D341Med (cell line): ENCODE measurements around the gene SEL1L3.

ENCODE experiments used
- DNase-seq: peaks from one replicate; pipeline ENCODE4 v3.0.0; 2012; ENCODE audit warnings: low spot score

Gene SEL1L3

GRCh38 chr4:25847329-25847728 lies 15.5 kb downstream of the SEL1L3 start:
- DNase-seq = no peak

DNA sequence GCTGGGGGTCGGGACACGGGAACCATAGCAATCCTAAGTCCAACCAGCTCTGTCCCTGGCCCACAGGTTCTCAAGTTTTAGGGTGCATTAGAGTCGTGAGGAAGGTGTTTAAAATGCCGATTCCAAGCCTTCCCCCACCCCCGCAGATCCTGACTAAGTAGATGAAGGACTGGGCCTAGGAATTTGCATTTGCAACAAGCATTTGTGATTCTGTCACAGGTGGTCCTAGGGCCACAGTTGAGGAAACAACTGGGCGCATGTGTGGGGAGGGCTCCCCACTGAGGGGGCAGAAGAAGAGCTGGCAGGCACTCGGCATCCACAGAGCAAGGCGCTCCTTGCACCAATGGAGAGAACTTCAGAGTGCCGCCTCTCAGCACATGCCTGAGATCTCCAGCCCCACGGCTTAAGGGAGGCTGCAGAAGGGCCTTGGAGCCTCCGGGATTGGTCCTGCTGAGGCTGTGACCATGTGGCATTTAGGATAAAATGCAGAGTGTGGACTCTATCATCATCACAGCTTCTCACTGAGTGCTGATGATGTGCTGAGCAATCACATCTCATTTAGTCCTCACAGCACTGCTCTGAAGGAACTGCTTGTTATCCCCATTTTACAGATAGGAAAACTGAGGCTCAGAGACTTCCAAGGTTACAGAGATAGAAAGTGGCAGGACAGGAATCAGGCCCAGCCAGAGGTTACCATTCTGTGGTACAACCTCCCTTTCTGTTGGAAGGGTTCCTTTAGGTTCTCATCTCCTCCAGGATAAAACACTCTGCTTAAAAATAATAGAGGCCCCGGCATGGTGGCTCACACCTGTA lies 16.7 kb downstream of the SEL1L3 start:
- DNase-seq = no peak

- DNase-seq = no peak
Measured at GRCh38 chr4:25844961-25845712, 17.7 kb downstream of the SEL1L3 start.

- DNase-seq = no peak
Measured at GRCh38 chr4:25843340-25844097, 19.3 kb downstream of the SEL1L3 start.

GRCh38 chr4:25842229-25842845 lies 20.5 kb downstream of the SEL1L3 start:
- DNase-seq = peak; percentile 59

GRCh38 chr4:25839687-25840086 lies 23.1 kb downstream of the SEL1L3 start:
- DNase-seq = no peak

GRCh38 chr4:25839233-25839632 lies 23.6 kb downstream of the SEL1L3 start:
- DNase-seq = no peak

DNA sequence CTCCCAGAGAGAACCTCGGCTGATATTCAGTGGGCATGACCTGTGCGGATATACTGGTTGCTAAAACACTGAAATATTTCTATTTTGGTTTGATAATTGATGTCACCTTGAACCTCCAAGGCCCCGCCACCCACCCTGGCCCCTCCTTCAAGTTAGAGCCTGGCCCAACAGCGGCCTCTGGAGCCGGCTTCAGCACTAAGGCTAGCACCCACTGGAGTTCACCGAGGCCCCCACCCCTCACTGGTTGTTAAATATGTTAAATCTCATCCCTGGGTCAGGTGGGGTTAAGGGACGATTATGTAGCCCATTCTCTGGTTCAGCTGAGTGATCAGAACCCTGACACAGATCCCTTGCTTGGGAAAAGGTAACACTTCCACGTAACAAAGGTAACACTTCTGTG lies 24.3 kb downstream of the SEL1L3 start:
- DNase-seq = no peak

DNA sequence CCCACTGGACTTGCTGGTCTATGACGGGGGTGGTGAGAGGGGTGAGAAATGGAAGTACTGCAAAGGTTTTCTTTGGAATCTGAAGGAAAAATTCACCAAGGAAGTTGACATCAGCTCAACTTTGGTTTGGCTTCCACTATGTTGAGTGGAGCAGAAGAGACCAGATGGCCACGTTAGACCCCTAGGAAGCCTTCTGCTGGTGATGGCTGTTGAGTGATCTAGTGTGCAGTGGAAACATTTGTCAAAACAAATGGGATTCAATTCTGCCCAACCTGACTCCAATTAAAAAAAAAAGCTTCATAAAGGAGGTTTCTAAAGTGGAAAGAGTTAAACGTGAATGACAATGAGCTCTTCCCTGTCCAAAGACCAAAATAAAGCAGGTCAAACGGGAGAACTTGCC lies 25.7 kb downstream of the SEL1L3 start:
- DNase-seq = no peak

GRCh38 chr4:25835384-25835783 lies 27.4 kb downstream of the SEL1L3 start:
- DNase-seq = no peak

- DNase-seq = no peak
Measured at GRCh38 chr4:25834411-25835107, 28.2 kb downstream of the SEL1L3 start.

DNA sequence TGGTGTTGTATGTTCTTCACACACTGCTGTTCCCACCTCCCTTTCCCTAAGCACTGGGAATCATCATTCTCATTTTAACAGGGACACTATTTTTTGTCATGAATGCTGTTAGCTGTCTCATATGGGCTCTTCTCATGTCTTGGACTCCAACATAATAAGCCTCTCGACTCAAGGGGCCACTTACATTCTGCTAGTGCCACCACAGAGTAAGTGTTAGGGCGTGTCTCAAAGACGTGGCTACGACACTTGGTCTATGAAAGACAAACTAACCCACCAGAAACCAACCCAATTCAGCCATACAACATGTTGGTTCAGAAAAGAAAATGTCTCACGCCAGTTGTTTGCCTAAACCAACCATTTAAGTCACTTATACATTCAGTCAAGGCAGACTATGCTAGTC lies 32.2 kb downstream of the SEL1L3 start:
- no peak for DNase-seq

GRCh38 chr4:25827897-25828296 lies 34.9 kb downstream of the SEL1L3 start:
- DNase-seq = peak; percentile 74

DNA sequence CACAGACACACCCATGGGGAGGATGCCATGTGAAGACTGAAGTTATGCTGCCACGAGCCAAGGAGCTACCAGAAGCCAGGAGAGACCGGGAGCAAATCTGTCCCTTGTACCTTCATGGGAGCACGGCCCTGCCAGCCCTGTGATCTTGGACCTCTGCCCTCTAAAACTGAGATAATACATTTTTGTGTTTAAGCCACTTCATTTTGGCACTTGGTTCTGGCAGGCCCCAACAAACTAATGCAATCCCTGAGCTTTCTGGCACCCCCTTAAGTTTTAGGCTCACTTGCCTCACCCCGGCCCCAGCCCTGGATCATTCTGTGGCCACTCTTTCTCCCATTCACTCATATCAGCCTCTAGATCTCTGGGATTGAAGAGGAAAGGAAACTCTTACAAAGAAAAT lies 35.4 kb downstream of the SEL1L3 start:
- DNase-seq = no peak

GRCh38 chr4:25826074-25826752 lies 36.6 kb downstream of the SEL1L3 start:
- DNase-seq = no peak

- no peak for DNase-seq
Measured at GRCh38 chr4:25823632-25824031, 39.2 kb downstream of the SEL1L3 start.

DNA sequence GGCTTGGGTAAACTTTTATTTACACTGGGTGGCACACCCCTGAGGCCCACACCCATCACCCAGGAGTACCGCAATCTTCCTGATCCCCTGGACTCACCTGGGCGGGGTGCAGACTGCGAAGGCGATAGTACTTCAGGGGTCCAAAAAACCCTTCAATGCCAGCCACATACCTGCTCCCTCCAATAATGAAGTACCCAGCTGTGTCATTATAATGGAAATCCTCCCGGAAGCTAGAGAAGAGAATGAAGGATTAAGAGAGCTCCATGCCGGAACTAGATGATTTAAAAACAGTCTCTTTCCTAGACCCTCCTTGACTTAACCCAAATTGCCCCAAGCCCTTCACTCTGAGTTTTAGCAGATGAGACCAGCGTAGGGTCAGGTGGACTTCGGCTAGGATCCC lies 40.9 kb downstream of the SEL1L3 start:
- no peak for DNase-seq

- DNase-seq = no peak
Measured at GRCh38 chr4:25821267-25821666, 41.5 kb downstream of the SEL1L3 start.

- DNase-seq = no peak
Measured at GRCh38 chr4:25818876-25819275, 43.9 kb downstream of the SEL1L3 start.

GRCh38 chr4:25818371-25818871 lies 44.4 kb downstream of the SEL1L3 start:
- DNase-seq = no peak
